GM18861 (cell line): ENCODE data around the gene CLHC1.
"Not testable (repeated sequence)": the region's sequence is repeated elsewhere in the genome, so short reads cannot be mapped to it uniquely, and the experiment has no call there.

ENCODE experiments used
- ATAC-seq: cut with Tn5 transposase; IDR thresholded peaks from one replicate; pipeline ENCODE4 v1.9.1; 2021; ENCODE audit not compliant: unreplicated experiment

The CLHC1 gene

DNA sequence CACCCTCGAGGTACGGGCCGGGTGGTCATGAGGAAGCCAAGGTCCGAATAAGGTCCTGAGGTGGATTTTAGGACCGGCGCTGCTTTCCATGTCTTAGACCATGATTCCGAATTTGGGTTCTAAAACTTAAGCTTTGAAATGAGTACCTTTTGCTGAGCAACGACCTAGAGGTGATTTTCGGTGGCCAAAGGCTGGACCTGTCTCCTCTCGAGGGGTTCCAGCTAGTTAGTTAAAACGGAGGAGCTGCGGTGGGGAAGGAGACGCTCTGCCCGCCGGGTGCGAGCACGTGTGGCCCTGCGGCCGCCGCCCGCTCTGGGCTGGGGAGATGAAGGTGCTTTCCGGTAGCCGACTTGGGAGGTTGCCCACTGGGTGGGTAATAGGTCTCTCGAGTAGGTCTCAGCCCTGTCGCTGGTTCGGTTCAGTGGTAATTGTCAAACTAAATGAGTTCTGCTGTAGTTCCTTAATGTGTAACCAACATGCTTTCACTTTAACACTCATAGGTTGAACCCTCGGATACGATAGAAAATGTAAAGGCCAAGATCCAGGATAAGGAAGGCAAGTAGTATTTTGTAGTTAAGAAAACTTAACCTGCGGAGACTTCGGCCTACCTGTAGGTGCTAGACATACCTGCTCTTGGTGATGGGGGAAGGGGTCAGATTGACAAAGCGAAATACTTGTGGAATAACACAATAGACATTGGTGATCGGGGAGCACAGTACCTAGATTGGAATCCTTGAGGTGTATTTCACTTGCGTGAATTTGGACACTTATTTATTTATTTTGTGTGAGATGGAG is 967 bp upstream of the CLHC1 start:
- ATAC-seq = peak; percentile 8

DNA sequence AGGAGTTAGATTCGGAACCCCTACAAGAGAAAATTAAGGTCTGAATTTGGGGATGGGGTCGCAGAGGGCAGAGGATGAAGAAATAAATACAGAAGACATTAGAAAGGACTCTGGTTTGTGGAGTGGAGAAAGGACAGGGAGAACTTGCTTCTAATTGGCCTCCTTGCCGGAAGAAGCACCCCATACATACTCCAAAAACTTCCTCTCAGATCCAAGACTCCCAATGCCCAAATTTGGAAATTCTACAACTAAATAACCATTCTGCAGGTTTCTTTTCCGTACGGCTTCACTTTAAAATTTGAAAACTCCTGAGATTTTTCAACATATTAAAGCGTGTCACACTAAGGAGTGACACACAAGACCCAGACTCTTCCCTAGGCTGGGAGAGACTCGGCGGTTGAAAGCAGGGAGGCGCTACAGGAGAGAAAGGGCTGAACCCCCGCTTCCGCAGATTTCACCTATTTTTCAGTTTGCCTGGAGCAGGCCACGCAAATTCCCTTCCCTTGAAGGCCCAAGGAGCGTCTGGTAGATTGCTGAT is 478 bp downstream of the CLHC1 start:
- ATAC-seq = no peak

DNA sequence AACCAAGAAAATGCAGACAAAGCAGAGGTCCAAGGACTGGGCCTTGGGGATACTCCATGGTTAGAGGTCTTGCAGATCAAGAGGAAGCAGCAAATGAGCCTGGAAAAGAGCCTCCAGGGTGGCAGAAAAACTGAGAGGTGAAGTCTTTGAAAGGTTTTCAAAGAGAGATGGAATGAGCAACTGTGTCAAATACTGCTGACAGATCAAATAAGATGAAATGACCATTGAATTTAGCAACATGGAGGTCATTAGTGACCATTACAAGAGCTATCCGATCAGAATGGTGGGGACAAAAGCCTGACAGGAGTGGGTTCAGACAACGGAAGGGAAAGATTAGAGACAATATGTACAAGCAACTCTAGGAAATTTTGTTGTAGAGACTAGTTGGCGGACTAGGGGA is 1.5 kb downstream of the CLHC1 start:
- no peak for ATAC-seq

DNA sequence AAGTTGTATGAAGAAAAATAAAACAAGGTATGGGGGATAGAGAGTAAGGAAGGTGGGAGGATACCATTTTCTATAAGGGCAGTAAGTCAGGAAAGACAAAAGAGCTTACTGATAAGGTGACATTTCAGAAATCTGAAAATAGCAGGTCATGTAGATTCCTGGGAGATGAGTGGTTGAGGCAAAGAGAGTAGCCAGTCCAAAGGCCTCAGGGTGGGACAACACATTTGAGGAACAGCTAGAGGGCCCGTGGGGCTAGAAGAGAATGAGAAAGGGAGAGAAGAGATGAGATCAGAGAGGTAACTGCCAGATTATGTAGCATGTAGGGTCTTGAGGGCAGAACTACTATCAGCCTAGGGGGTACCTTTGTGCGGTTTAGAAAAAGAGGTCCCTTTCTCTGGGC is 2.9 kb downstream of the CLHC1 start:
- ATAC-seq = no peak

DNA sequence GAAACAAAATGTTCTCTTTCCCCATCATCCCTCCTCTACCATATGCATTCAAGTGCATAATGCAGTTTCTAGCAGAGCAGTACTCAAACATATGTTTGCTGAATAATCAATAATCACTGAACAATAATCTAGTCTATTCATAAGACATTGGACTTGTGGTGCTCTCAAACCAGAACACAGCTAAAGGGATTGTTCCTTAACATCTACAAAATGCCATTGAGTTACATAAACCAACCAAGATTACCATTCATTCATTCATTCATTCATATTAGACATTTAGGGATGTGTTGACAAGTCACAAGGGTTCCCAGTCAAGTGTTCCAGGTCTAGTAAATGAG is 3.9 kb downstream of the CLHC1 start:
- ATAC-seq = no peak

DNA sequence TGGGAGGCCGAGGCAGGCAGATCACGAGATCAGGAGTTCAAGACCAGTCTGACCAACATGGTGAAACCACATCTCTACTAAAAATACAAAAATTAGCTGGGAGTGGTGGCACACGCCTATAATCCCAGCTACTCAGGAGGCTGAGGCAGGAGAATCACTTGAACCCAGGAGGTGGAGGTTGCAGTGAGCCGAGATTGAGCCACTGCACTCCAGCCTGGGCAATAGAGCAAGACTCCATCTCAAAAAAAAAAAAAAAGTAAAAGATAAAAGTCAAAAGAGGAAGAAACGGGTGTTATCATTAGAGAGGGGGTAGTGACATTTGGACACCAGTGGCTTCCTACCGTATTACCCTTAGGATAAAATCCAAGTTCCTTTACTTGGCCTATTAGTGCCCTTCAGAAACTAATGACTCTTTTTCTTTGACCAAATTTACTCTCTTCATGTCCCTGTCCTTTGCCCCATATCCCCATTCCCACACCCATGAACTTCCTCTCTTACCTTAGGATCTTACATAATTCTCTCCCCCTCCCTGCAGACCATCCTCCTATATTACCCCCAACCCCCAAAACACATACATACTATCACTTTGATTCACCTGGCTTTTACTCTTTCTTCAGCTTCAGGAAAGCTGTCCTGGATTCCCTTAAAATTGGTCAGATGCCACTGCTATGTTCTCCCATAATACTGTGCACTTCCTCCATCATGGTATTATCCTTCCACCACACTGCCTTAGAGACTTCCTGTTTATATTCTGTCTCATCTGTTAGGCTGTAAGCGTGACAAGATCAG is 4.5 kb downstream of the CLHC1 start:
- not testable (repeated sequence) for ATAC-seq

DNA sequence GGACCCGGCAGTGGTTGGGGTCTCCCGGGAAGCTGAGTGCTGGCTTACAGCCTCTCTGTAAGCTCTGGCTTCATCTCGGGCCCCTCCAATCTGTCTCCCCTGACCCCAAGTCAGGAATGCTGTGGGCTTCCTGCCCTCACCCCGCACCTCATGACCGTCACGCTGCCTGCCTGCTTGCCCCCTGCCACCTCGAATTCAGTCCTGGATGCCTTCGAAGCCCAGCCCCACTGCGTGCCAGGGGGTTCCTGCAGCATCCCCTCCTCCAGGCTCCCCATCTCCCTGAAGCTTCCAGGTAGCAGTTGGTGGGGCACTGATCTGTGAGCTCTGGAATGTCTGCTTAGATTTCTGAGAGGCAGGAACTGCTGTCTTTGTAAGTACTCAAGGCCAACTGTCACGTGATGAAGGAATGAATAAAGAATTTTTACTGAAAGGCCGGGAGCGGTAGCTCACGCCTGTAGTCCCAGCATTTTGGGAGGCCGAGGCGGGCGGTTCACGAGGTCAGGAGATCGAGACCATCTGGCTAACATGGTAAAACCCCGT is 6.5 kb downstream of the CLHC1 start:
- ATAC-seq = no peak

DNA sequence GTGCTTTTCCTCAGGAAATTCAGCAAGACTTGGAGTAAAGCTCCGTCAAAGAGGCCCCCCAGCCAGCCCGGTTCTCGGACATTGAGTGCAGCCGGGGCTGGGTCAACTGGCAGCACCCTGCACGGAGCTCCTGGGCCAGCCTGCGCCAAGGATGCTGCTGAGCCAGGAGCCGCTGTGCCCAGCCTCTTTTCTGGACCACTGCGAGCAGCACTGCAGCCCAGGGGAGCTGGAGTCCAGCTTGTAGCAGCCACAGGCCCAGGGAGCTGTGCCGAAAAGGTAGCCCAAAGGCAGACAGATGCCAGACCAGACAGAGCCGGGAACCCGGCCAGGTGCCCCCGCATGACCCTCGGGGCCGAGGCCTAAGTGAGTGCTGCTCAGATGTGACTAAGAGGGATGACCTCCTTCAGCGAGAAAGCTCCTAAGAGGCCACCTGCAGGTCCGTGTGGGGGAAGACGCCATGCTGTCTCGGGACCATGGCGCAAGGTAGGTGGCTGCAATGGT is 7.3 kb downstream of the CLHC1 start:
- no peak for ATAC-seq

DNA sequence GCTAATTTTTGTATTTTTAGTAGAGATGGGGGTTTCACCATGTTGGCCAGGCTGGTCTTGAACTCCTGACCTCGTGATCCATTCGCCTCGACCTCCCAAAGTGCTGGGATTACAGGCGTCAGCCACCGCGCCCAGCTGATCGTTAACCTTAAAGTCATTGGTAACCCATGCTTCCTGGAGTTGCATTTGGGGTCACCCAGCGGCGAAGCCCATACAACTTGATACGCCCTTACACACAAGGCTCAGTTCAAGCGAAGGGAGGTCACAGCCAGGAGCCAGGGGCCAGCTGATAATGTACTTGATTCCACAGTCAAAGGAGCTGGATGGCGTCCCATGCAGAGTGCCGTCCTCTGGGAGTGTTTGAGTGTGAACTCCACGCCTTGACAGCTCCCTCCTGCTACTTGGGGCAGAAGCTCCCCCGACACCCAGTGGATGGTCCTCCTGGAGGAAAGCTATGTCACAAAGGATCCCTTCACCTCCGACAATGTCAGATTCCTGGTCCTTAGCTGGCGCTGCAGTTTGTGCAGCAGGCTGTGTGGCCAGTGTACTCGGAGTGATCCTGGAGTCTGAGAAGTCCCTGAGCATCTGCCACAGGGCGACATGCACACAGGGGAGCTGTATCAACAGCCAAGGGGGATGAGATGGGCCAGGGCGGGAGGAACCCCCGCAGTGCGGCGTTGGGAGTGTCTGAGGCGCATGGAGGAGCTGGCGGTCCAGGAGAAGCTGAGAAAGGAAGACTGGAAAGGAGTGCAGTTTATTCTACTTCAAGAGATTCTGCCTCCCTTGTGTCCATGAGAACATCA is 7.9 kb downstream of the CLHC1 start:
- ATAC-seq = no peak

DNA sequence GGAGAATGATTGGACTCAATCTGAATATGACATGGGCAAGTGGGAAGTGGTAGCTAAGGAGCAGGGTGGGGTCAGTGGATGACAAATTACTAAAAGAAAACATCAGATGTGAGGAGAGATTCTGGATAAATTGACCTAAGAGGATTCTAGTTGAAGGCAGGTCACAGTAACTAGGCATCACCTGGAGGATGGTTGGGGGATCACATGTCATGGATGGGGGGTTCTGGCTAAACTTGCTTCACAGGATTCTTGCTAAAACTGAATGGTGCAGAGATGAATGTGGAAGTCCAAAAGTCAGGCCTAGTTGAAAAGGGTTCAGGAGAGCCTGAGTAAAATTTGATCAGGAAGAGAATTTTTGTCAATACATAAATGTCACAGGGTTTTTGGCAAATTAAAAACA is 18.3 kb downstream of the CLHC1 start:
- ATAC-seq = no peak

DNA sequence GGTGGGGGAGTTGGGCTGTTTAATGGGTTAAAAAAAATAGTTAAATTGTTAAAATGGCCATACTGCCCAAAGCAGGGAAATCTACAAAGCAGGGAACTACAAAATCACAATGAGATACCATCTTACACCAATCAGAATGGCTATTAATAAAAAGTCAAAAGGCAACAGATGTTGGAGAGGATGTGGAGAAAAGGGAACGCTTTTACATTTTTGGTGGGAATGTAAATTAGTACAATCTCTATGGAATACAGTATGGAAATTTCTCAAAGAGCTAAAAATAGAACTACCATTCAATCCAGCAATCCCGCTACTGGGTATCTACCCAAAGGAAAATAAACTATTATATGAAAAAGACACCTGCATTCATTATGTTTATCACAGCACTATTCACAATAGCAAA is 27.1 kb downstream of the CLHC1 start:
- ATAC-seq = no peak

DNA sequence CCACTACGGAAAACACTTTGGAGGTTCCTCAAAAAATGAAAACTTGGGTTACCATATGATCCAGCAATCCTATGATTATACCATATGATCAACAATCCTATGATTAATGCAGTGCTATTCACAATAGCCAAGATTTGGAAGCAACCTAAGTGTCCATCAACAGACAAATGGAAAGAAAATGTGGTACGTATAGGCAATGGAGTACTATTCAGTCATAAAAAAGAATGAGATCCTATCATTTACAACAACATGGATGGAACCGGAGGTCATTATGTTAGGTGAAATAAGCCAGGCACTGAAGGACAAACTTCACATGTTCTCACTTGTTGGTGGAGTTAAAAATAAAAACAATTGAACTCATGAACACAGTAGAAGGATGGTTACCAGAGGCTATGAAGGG is 27.6 kb downstream of the CLHC1 start:
- no peak for ATAC-seq

DNA sequence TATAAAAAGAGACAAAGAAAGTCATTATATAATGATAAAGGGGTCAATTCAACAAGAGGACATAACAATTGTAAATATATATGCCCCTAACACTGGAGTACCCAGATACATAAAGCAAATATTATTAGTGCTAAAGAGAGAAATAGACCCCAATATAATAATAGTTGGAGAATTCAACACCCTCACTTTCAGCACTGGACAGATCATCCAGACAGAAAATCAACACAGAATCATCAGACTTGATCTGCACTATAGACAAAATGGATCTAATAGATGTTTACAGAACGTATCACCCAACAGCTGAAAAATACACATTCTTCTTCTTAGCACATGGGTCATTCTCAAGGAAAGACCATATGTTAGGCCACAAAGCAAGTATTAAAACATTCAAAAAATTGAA is 31.7 kb downstream of the CLHC1 start:
- ATAC-seq = no peak

DNA sequence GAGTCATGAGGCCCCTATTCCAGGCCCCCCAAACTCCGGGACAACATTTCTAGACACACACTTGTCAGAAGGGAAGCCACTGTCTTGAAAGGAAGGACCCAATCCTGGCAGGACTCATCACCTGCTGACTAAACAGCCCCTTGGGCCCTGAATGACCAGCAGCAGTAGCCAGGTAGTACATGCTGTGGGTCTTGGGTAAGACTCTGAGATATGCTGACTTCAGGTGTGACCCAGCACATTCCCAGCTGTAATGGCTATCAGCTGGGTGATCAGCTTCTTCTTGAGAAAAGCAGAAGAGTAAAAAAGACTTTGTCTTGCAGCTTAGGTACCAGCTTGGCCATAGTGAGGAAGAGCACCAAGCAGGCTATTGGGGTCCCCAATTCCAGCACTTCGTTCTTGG is 35.6 kb downstream of the CLHC1 start:
- no peak for ATAC-seq

DNA sequence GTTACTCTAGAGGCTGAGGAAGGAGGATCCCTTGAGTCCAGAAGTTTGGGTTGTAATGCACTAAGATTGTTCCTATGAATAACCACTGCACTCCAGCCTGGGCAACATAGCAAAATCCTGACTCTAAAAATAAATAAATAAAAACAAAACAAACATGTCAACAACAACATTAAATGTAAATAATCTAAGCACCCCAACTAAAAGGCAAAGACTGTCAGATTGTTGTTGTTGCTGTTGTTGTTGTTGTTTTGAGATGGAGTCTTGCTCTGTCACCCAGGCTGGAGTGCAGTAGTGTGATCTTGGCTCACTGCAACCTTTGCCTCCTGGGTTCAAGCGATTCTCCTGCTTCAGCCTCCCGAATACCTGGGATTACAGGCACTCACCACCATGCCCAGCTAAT is 40.2 kb downstream of the CLHC1 start:
- ATAC-seq = not testable (repeated sequence)

DNA sequence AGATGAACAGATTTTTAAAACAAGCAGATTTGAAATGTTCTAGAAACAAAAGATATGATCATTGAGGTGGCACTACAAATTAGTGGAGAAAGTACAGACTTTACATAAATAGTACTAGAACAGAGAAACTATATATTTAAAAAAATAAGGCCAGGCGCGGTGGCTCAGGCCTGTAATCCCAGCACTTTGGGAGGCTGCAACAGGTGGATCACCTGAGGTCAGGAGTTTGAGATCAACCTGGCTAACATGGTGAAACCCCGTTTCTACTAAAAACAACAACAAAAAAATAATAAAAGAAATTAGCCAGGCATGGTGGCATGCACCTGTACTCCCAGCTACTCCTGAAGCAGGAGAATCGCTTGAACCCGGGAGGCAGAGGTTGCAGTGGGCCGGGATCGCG is 45.3 kb downstream of the CLHC1 start:
- not testable (repeated sequence) for ATAC-seq

DNA sequence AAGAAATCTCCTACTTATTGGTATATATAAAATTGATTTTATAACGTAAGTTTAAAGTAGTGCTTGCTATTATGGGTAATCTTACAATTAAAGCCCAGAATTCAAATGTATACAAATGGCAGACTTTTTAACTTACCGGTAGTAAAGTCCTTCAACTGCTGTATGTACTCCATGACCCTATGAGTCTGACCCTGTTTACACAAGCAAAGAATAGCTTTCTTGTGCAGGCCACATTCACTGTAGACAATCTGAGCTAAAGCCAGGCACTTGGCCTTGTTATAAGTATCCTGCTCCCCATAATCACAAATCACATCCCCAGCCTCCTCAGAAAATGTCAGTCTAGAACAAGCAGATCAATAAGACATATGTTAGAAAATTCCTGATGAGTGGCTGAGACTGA is 51.7 kb downstream of the CLHC1 start:
- no peak for ATAC-seq

DNA sequence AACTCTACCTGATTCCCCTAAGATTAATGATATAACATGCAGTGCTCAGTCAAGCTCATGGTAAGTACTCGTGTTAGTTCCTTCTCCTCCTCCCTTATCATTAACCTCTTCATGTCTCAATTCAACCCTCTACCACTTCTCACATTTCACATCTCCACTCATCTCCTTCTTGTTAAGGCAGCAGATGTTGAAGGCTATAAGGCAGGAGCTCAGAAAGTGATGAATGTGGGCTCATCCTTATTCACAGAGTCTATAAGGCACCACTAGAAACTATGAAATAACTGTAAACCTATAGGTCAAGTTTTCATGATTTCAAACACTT is 56.0 kb downstream of the CLHC1 start:
- no peak for ATAC-seq

DNA sequence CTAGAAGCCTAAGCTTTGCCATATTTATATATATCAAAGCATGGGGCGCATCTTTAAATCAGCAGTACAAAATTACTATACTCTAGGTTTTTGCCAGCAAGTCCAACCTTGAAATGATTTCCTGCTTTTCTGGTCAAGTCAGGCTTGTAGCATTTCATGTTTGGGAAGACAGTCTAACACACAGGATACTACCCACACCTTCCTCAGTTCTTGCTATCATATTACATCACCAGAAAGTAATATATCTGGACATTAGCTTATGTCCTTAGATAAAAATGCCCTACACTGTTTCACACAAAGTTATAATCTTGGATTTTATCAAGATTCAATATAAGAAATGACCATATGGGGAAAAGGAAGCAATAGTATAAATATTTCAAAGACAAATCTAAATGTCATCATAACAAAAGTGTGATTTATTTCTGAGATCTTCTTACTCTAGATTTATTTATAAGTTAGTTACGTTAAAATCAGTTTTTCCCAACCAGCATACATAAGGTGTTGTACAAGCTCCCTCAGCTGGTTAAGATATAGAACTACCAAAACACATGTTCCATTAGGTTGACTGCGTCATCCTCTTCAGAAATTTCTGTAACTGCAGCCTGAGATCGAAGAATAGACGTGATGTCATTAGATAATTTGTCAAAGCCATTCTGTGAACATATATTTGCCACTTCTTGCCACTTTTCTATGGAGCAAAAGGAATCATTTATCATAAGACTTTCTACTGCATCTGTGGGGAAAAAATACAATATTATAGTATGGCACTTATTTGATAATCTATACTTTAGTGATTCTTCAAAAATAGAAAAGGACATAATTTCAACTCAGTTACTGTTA is 56.6 kb downstream of the CLHC1 start:
- peak; percentile 86 for ATAC-seq

DNA sequence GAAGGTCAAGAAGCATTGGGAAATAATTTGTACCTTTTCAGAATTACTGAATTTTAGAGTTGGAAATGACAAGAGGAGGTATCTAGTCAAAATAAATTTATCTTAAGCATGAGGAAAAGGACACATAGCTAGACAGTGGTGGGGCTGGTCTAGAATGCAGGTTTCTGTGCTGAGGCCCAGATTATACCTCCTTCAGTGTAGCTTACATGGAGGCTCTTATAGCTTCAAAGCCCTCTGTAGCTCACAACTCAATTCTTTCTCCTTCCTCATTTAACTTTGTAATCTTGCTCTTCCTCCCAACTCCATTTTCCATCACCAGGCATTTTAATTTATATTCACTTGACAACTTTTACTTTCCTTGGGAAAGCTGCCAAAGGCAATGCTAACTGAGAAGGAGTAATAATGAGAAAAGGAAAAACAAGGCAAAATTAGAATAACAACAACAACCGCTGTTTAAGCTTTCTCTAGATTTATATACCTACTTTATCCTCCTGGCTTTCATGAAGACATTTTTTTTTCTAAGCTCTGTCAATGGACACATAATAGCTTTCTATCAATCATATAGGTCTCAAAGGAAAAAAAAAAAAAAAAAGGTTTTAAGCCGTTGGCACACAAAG is 58.5 kb downstream of the CLHC1 start:
- ATAC-seq = no peak
